Suprapubic skin (tissue), 4 donors: ENCODE measurements around the gene CYTH3. TPM values are rescaled to one million over a fixed set of nuclear protein-coding genes. Genes with fewer than 3 reads are reported as not detected.

Experiments used
- DNase-seq, 2 donors: peaks; one replicate each; pipeline ENCODE4 v3.0.0-alpha.2; 2019; ENCODE audit warnings: low spot score in 2 of 2
- H3K27ac ChIP-seq: fragments of 200-600 bp; sonication (generic); one replicate; pipeline ENCODE4 v1.5.1; 2019
- H3K27me3 ChIP-seq: fragments of 200-600 bp; sonication (generic); one replicate; pipeline ENCODE4 v1.5.1; 2019
- H3K36me3 ChIP-seq: fragments of 200-600 bp; sonication (generic); one replicate; pipeline ENCODE4 v1.5.1; 2019
- H3K4me1 ChIP-seq: fragments of 200-600 bp; sonication (generic); one replicate; pipeline ENCODE4 v1.5.1; 2019
- H3K4me3 ChIP-seq: fragments of 200-600 bp; sonication (generic); one replicate; pipeline ENCODE4 v1.5.1; 2019; ENCODE audit warnings: mild to moderate bottlenecking
- H3K9me3 ChIP-seq: fragments of 200-600 bp; sonication (generic); one replicate; pipeline ENCODE4 v1.5.1; 2019
- CTCF ChIP-seq, 2 donors: fragments of 200-600 bp in 1 of 2; fragments of 450-650 bp in 1 of 2; sonication (generic) in 1 of 2; IDR thresholded peaks; one replicate each; pipeline ENCODE4 v1.5.1; 2016 to 2019; ENCODE audit warnings: antibody characterized with exemption in 2 of 2, mild to moderate bottlenecking in 1 of 2, moderate library complexity in 1 of 2
- EP300 ChIP-seq: sonication (generic); formaldehyde crosslinking; IDR thresholded peaks from one replicate; pipeline ENCODE4 v1.6.1; 2017; ENCODE audit warnings: antibody characterized with exemption
- POLR2A ChIP-seq, 2 donors: fragments of 450-650 bp; IDR thresholded peaks; one replicate each; pipeline ENCODE4 v1.6.1; 2017; ENCODE audit warnings: antibody characterized with exemption in 2 of 2, mild to moderate bottlenecking in 2 of 2, moderate library complexity in 2 of 2
- POLR2AphosphoS5 ChIP-seq, 3 donors: sonication (generic); formaldehyde crosslinking; IDR thresholded peaks; one replicate each; pipeline ENCODE4 v1.6.1; 2017; ENCODE audit warnings: antibody characterized with exemption in 3 of 3
- WGBS: methylation state at CpG from one replicate; pipeline ENCODE4 v1.1.5; 2018; 5-methylcytosine and 5-hydroxymethylcytosine counted together
- total RNA-seq, 4 donors: library from RNA; depleted of rRNA; stranded (reverse); fragments of >200 nt; gene quantifications; one replicate each; pipeline ENCODE4 v1.1.0, GENCODE V29; 2016

The CYTH3 gene
- total RNA-seq, 4 donors from 2014 or later = 29.8 to 55.7 (median 46.8) TPM

GRCh38 chr7:6168477-6168868, 104.0 kb downstream of the CYTH3 start:
- no peaks in the 10 kb centered on the region for H3K9me3 ChIP-seq
- no peak overlapping the region for H3K27ac ChIP-seq
- DNase-seq = no peak
- H3K27me3 ChIP-seq = no peaks in the 10 kb centered on the region
- no peak overlapping the region for H3K4me3 ChIP-seq
- H3K36me3 ChIP-seq = peaks cover 49% of the 10 kb centered on the region
- WGBS = 91% methylated on average over 9 of the region's 14 CpGs
- H3K4me1 ChIP-seq = peaks cover 6% of the 10 kb centered on the region
- TF ChIP-seq EP300 (no peak), POLR2AphosphoS5 (IDR thresholded peaks at IDR 0.05) (no peak), CTCF (IDR thresholded peaks at IDR 0.05) (no peak), POLR2A (IDR thresholded peaks at IDR 0.05) (no peak)

GRCh38 chr7:6167587-6168476, 104.6 kb downstream of the CYTH3 start:
- Histone ChIP-seq H3K27me3 (no peaks in the 10 kb centered on the region), H3K36me3 (peaks cover 52% of the 10 kb centered on the region), H3K4me3 (no peak overlapping the region), H3K4me1 (peaks cover 6% of the 10 kb centered on the region), H3K27ac (no peak overlapping the region), H3K9me3 (no peaks in the 10 kb centered on the region)
- DNase-seq = no peak
- WGBS = 76% methylated on average over 18 of the region's 22 CpGs
- TF ChIP-seq POLR2A (IDR thresholded peaks at IDR 0.05) (no peak), EP300 (no peak), POLR2AphosphoS5 (IDR thresholded peaks at IDR 0.05) (no peak), CTCF (IDR thresholded peaks at IDR 0.05) (no peak)

GRCh38 chr7:6167004-6167551, 105.3 kb downstream of the CYTH3 start:
- Histone ChIP-seq H3K27me3 (no peaks in the 10 kb centered on the region), H3K4me1 (peaks cover 10% of the 10 kb centered on the region), H3K27ac (no peak overlapping the region), H3K4me3 (no peak overlapping the region), H3K9me3 (no peaks in the 10 kb centered on the region), H3K36me3 (peaks cover 53% of the 10 kb centered on the region)
- 89% methylated on average over 12 of the region's 13 CpGs for WGBS
- TF ChIP-seq EP300 (no peak), POLR2AphosphoS5 (IDR thresholded peaks at IDR 0.05) (no peak), CTCF (IDR thresholded peaks at IDR 0.05) (no peak), POLR2A (IDR thresholded peaks at IDR 0.05) (no peak)
- DNase-seq = no peak

- Histone ChIP-seq H3K4me3 (no peak overlapping the region), H3K4me1 (peaks cover 10% of the 10 kb centered on the region), H3K36me3 (peaks cover 59% of the 10 kb centered on the region), H3K27me3 (no peaks in the 10 kb centered on the region), H3K9me3 (no peaks in the 10 kb centered on the region), H3K27ac (no peak overlapping the region)
- no peak for DNase-seq
- no peak for TF ChIP-seq POLR2A (IDR thresholded peaks at IDR 0.05)
- no peak for TF ChIP-seq EP300
- no peak for TF ChIP-seq POLR2AphosphoS5 (IDR thresholded peaks at IDR 0.05)
- no peak for TF ChIP-seq CTCF (IDR thresholded peaks at IDR 0.05)
- 88% methylated on average over 11 of the region's 13 CpGs for WGBS
Observed at GRCh38 chr7:6166443-6166891, 106.0 kb downstream of the CYTH3 start.

- no peak for TF ChIP-seq POLR2A (IDR thresholded peaks at IDR 0.05)
- no peak for TF ChIP-seq CTCF (IDR thresholded peaks at IDR 0.05)
- no peak for TF ChIP-seq POLR2AphosphoS5 (IDR thresholded peaks at IDR 0.05)
- no peak for TF ChIP-seq EP300
- DNase-seq = no peak
- Histone ChIP-seq H3K4me3 (no peak overlapping the region), H3K4me1 (peaks cover 10% of the 10 kb centered on the region), H3K36me3 (peaks cover 56% of the 10 kb centered on the region), H3K27ac (no peak overlapping the region), H3K9me3 (no peaks in the 10 kb centered on the region), H3K27me3 (no peaks in the 10 kb centered on the region)
- WGBS = 90% methylated on average over 17 of the region's 36 CpGs
Observed at GRCh38 chr7:6165521-6166320, 106.7 kb downstream of the CYTH3 start.
